ENCODE results near the gene CNOT1.

DNA sequence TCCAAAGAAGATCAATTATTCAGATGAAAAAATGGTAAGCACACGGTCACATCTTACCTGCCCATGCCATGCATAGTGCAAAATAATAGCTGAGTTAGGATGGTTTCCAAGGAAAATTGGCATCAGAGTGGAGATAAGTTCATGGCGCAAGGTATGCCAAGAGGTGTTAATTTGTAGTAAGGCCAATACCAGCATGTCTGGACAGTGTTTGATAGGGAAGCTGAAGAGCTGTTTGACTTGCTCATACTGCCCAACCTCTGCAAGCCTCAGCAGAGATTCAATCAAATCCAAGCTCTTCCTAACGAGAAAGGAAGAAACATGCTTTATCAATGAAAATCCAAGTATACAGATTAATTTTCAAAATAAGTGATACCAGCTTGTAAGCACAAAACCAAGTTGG is 51.0 kb downstream of the CNOT1 start:
- TF ChIP-seq, protein P1, sequence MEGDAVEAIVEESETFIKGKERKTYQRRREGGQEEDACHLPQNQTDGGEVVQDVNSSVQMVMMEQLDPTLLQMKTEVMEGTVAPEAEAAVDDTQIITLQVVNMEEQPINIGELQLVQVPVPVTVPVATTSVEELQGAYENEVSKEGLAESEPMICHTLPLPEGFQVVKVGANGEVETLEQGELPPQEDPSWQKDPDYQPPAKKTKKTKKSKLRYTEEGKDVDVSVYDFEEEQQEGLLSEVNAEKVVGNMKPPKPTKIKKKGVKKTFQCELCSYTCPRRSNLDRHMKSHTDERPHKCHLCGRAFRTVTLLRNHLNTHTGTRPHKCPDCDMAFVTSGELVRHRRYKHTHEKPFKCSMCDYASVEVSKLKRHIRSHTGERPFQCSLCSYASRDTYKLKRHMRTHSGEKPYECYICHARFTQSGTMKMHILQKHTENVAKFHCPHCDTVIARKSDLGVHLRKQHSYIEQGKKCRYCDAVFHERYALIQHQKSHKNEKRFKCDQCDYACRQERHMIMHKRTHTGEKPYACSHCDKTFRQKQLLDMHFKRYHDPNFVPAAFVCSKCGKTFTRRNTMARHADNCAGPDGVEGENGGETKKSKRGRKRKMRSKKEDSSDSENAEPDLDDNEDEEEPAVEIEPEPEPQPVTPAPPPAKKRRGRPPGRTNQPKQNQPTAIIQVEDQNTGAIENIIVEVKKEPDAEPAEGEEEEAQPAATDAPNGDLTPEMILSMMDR (IDR thresholded peaks at IDR 0.05) = no peak
- no peak for TF ChIP-seq POLR2A (IDR thresholded peaks at IDR 0.05)
